GM18508 (cell line): ENCODE measurements around the gene DNASE2B.
A peak's percentile ranks its signal among the peaks of the same experiment; 100 is the strongest.

ENCODE experiments used
- ATAC-seq: cut with Tn5 transposase; IDR thresholded peaks from one replicate; pipeline ENCODE4 v1.9.1; 2021; ENCODE audit warnings: moderate number of reproducible peaks; ENCODE audit not compliant: insufficient read depth, unreplicated experiment

Gene DNASE2B

GRCh38 chr1:84410328-84411095 is 12.2 kb downstream of the DNASE2B start:
- no peak for ATAC-seq

- no peak for ATAC-seq
These were observed 14.1 kb downstream of the DNASE2B start for GRCh38 chr1:84412316-84412942.

GRCh38 chr1:84415396-84415795 is 17.1 kb downstream of the DNASE2B start:
- no peak for ATAC-seq

GRCh38 chr1:84422909-84423308 is 24.6 kb downstream of the DNASE2B start:
- no peak for ATAC-seq

GRCh38 chr1:84424513-84425149 is 26.3 kb downstream of the DNASE2B start:
- no peak for ATAC-seq

- ATAC-seq, result no peak
These were observed 27.0 kb downstream of the DNASE2B start for GRCh38 chr1:84425150-84425896.

- ATAC-seq, result no peak
These were observed 28.1 kb downstream of the DNASE2B start for GRCh38 chr1:84426376-84426775.

GRCh38 chr1:84427250-84428188 is 29.2 kb downstream of the DNASE2B start:
- ATAC-seq, result no peak

GRCh38 chr1:84428235-84428634 is 30.0 kb downstream of the DNASE2B start:
- no peak for ATAC-seq

GRCh38 chr1:84429231-84429630 is 30.9 kb downstream of the DNASE2B start:
- no peak for ATAC-seq

GRCh38 chr1:84430546-84430945 is 32.3 kb downstream of the DNASE2B start:
- ATAC-seq, result no peak

GRCh38 chr1:84433258-84434080 is 35.2 kb downstream of the DNASE2B start:
- no peak for ATAC-seq

- no peak for ATAC-seq
These were observed 35.9 kb downstream of the DNASE2B start for GRCh38 chr1:84434081-84434769.

GRCh38 chr1:84434801-84435549 is 36.7 kb downstream of the DNASE2B start:
- peak; percentile 42 for ATAC-seq

GRCh38 chr1:84436876-84437655 is 38.8 kb downstream of the DNASE2B start:
- ATAC-seq, result peak; percentile 43

GRCh38 chr1:84442256-84442655 is 44.0 kb downstream of the DNASE2B start:
- peak; percentile 94 for ATAC-seq
